Measurements from ENCODE around the gene PLA2G4A. TPM values are rescaled to one million over a fixed set of nuclear protein-coding genes. Genes with fewer than 3 reads are reported as not detected.

PLA2G4A gene
- total RNA-seq, 1 donor from 2014 or later = not detected

DNA sequence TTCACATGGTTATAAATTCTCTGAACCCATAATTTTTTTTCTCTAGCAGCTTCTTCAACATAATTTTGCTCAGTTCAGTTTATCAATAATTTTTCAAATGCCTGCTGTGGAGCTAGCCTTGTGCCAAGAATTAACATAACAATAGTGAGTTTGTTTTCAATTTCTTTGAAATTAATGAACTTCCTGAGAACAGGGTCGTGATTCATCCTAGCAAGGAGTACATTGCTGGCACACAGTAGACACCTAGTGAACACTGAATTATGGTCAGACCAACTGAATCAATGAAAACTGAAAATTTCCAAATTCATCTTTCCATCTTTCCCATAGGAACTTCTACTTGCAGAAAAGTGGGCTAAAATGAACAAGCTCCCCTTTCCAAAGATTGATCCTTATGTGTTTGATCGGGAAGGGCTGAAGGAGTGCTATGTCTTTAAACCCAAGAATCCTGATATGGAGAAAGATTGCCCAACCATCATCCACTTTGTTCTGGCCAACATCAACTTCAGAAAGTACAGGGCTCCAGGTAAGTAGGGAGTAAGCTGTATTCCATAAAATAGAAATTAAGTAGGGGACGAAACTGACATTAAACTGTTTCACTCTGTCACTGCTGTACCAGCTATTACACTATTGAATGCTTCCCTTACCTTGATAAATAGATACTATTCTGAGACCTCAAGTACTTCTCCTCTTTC, 148.7 kb downstream of the PLA2G4A start:
- intact Hi-C loops (cut with micrococcal nuclease) = no loop called here
- DNase-seq (no peak), ATAC-seq (ENCODE audit: low read depth) (no peak)
- no peak for TF ChIP-seq CTCF (IDR thresholded peaks at IDR 0.05)
- CTCF ChIA-PET = interaction anchor here (1.2 kb wide), 1 partner anchor 9 kb away, joined by 4 read pairs; no protein-coding TSS in a partner anchor
- Mint-ChIP-seq H3K4me3 (no peak overlapping the region), H3K27ac (no peak overlapping the region), H3K36me3 (ENCODE audit: low read depth) (no peaks in the 10 kb centered on the region), H3K4me1 (no peaks in the 10 kb centered on the region), H3K27me3 (no peaks in the 10 kb centered on the region), H3K9me3 (no peaks in the 10 kb centered on the region)
- POLR2A ChIA-PET = no interaction called here

DNA sequence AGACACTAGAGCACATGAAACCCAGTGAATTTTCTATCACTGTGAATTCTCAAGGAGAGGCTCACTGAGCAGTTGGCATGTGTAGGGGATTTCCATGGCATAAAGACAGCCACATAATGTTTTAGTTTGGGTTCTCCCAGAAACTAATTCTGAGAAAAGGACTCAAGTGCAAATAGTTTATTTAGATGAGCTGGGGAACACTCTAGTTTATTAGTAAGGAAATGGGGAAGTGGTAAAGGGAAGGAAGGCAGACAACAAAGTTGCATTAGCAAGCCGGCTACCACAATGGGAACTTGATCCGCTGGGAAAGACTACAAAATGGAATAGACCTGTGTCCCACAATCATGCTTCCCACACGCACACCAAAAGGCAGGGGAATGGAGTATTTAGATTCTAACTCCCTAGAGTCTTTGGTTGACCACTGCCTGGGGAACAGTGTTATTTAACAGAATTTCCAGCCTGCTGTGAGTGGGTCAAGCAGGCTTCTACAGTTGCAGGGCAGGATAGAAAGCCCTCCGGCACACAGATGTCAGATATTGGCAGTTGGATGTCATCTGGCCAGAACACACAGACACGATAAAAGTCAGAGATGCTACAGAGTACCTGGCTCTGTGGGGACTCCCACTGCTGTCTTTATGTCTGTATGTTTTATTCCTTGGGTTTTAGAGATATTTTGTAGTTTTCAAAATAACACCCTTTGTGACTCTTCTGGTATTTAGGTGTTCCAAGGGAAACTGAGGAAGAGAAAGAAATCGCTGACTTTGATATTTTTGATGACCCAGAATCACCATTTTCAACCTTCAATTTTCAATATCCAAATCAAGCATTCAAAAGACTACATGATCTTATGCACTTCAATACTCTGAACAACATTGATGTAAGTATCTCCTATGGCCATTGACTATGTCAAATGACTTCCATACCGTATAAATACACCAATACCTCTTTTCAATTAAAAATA, 150.1 kb downstream of the PLA2G4A start:
- DNase-seq (no peak), ATAC-seq (ENCODE audit: low read depth) (no peak)
- Mint-ChIP-seq H3K27ac (no peak overlapping the region), H3K36me3 (ENCODE audit: low read depth) (no peaks in the 10 kb centered on the region), H3K9me3 (no peaks in the 10 kb centered on the region), H3K4me1 (no peaks in the 10 kb centered on the region), H3K4me3 (no peak overlapping the region), H3K27me3 (no peaks in the 10 kb centered on the region)
- POLR2A ChIA-PET = no interaction called here
- no peak for TF ChIP-seq CTCF (IDR thresholded peaks at IDR 0.05)
- intact Hi-C loops (cut with micrococcal nuclease) = no loop called here
- CTCF ChIA-PET = no interaction called here

GRCh38 chr1:186980400-186980799, 151.7 kb downstream of the PLA2G4A start:
- no peak for TF ChIP-seq CTCF (IDR thresholded peaks at IDR 0.05)
- Mint-ChIP-seq H3K36me3 (ENCODE audit: low read depth) (no peaks in the 10 kb centered on the region), H3K4me3 (no peak overlapping the region), H3K27me3 (no peaks in the 10 kb centered on the region), H3K4me1 (no peaks in the 10 kb centered on the region), H3K9me3 (no peaks in the 10 kb centered on the region), H3K27ac (no peak overlapping the region)
- ATAC-seq (ENCODE audit: low read depth) = no peak
- DNase-seq = no peak
- intact Hi-C loops (cut with micrococcal nuclease) = loop anchor here (10.0 kb wide), 2 partner anchors 256 to 1166 kb away; no protein-coding TSS in a partner anchor
- POLR2A ChIA-PET = no interaction called here
- CTCF ChIA-PET = no interaction called here

- intact Hi-C loops (cut with micrococcal nuclease) = loop anchor here (10.0 kb wide), 2 partner anchors 257 to 1167 kb away; no protein-coding TSS in a partner anchor
- ChIA-PET POLR2A (no interaction called here), CTCF (no interaction called here)
- H3K27me3 Mint-ChIP-seq = no peaks in the 10 kb centered on the region
- DNase-seq (no peak), ATAC-seq (ENCODE audit: low read depth) (no peak)
- no peak overlapping the region for H3K4me3 Mint-ChIP-seq
- no peaks in the 10 kb centered on the region for H3K4me1 Mint-ChIP-seq
- no peaks in the 10 kb centered on the region for H3K36me3 Mint-ChIP-seq (ENCODE audit: low read depth)
- no peak overlapping the region for H3K27ac Mint-ChIP-seq
- H3K9me3 Mint-ChIP-seq = no peaks in the 10 kb centered on the region
- TF ChIP-seq CTCF (IDR thresholded peaks at IDR 0.05) = no peak
Observed at GRCh38 chr1:186982116-186982515, 153.4 kb downstream of the PLA2G4A start.

- H3K27me3 Mint-ChIP-seq = no peaks in the 10 kb centered on the region
- ATAC-seq (ENCODE audit: low read depth) = no peak
- TF ChIP-seq CTCF (IDR thresholded peaks at IDR 0.05) = no peak
- DNase-seq = no peak
- H3K27ac Mint-ChIP-seq = no peak overlapping the region
- POLR2A ChIA-PET = no interaction called here
- no peaks in the 10 kb centered on the region for H3K4me1 Mint-ChIP-seq
- no peaks in the 10 kb centered on the region for H3K9me3 Mint-ChIP-seq
- H3K36me3 Mint-ChIP-seq (ENCODE audit: low read depth) = no peaks in the 10 kb centered on the region
- intact Hi-C loops (cut with micrococcal nuclease) = loop anchor here (10.0 kb wide), 2 partner anchors 259 to 1169 kb away; no protein-coding TSS in a partner anchor
- CTCF ChIA-PET = no interaction called here
- H3K4me3 Mint-ChIP-seq = no peak overlapping the region
Observed at GRCh38 chr1:186983327-186983726, 154.6 kb downstream of the PLA2G4A start.

All from activated B cell treated with CpG ODN at 0.5 μM for 24 hours (primary cell).